ENCODE data around the gene MDK.

MDK gene

GRCh38 chr11:46408407-46408986 lies 27.0 kb downstream of the MDK start:
- DNase-seq (ENCODE audit: low read depth) = no peak
- H3K4me3 ChIP-seq (ENCODE audit: low read depth, low read length) = no peak overlapping the region
- TF ChIP-seq MYC (IDR thresholded peaks at IDR 0.05; ENCODE audit: low read depth, low read length) = no peak
- no peak for TF ChIP-seq MAX (IDR thresholded peaks at IDR 0.05; ENCODE audit: low read depth, low read length)
- TF ChIP-seq CTCF (IDR thresholded peaks at IDR 0.05; ENCODE audit: low read depth, low read length) = no peak
- TF ChIP-seq POLR2A (IDR thresholded peaks at IDR 0.05; ENCODE audit: extremely low read depth, insufficient read length) = no peak

- no peak overlapping the region for H3K4me3 ChIP-seq (ENCODE audit: low read depth, low read length)
- TF ChIP-seq MAX (IDR thresholded peaks at IDR 0.05; ENCODE audit: low read depth, low read length) = no peak
- TF ChIP-seq MYC (IDR thresholded peaks at IDR 0.05; ENCODE audit: low read depth, low read length) = no peak
- TF ChIP-seq POLR2A (IDR thresholded peaks at IDR 0.05; ENCODE audit: extremely low read depth, insufficient read length) = no peak
- peak; percentile 20 for TF ChIP-seq CTCF (IDR thresholded peaks at IDR 0.05; ENCODE audit: low read depth, low read length)
- DNase-seq (ENCODE audit: low read depth) = no peak
Observed at GRCh38 chr11:46410021-46410420, 28.6 kb downstream of the MDK start.

DNA sequence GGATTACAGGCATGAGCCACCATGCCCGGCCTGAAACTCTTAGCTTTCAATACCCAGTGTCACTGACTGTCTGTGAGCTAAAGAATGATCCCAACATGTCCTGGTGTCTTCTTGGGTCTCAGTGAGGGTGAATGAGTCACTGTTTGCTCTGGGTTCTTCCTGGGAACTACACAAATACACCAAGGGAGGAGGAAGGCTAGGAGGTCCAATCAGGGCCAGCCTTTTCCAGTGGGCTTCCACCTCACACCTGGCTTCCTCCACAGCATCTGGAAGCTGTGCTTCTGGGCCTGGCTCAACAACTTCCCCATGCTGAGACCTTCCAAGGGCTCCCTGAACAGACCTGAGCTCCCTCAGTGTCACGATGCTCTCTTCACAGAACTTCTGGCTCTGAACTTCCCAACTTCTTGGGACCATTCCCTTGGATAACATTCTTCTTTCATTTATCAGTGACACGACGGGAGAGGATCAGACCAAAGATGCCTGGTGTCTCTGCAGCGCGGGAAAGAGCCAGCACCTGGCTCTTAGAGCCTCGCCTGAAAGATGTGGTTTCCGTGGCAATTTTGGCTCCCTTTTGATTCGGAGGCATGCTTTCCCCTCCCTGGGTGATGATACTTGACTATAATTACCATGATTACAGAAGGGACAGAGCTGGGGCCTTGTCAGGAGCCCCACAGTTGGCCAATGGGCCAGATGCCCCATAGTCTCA lies 32.4 kb downstream of the MDK start:
- no peak for TF ChIP-seq MYC (IDR thresholded peaks at IDR 0.05; ENCODE audit: low read depth, low read length)
- no peak for TF ChIP-seq POLR2A (IDR thresholded peaks at IDR 0.05; ENCODE audit: extremely low read depth, insufficient read length)
- no peak for TF ChIP-seq MAX (IDR thresholded peaks at IDR 0.05; ENCODE audit: low read depth, low read length)
- no peak for TF ChIP-seq CTCF (IDR thresholded peaks at IDR 0.05; ENCODE audit: low read depth, low read length)
- no peak for DNase-seq (ENCODE audit: low read depth)

GRCh38 chr11:46414466-46414796 lies 33.0 kb downstream of the MDK start:
- TF ChIP-seq MYC (IDR thresholded peaks at IDR 0.05; ENCODE audit: low read depth, low read length) (no peak), POLR2A (IDR thresholded peaks at IDR 0.05; ENCODE audit: extremely low read depth, insufficient read length) (no peak), MAX (IDR thresholded peaks at IDR 0.05; ENCODE audit: low read depth, low read length) (no peak), CTCF (IDR thresholded peaks at IDR 0.05; ENCODE audit: low read depth, low read length) (no peak)
- H3K4me3 ChIP-seq (ENCODE audit: low read depth, low read length) = no peak overlapping the region
- no peak for DNase-seq (ENCODE audit: low read depth)

More for the DNA sequence above, 32.4 kb downstream of the MDK start:
- H3K4me3 ChIP-seq (ENCODE audit: low read depth, low read length) = no peak overlapping the region

GRCh38 chr11:46414879-46415278 lies 33.4 kb downstream of the MDK start:
- no peak for DNase-seq (ENCODE audit: low read depth)
- TF ChIP-seq CTCF (IDR thresholded peaks at IDR 0.05; ENCODE audit: low read depth, low read length) = no peak
- TF ChIP-seq MAX (IDR thresholded peaks at IDR 0.05; ENCODE audit: low read depth, low read length) = no peak
- no peak for TF ChIP-seq MYC (IDR thresholded peaks at IDR 0.05; ENCODE audit: low read depth, low read length)
- TF ChIP-seq POLR2A (IDR thresholded peaks at IDR 0.05; ENCODE audit: extremely low read depth, insufficient read length) = no peak
- no peak overlapping the region for H3K4me3 ChIP-seq (ENCODE audit: low read depth, low read length)

All from NB4 (cell line).